GM12801 (cell line): ENCODE measurements around the gene SSR3.

Experiments
- TF ChIP-seq, protein P1 (sequence below): IDR thresholded peaks from one replicate; pipeline ENCODE4 v1.5.1; 2011; ENCODE audit warnings: control low read depth; ENCODE audit not compliant: insufficient read length; ENCODE audit errors: extremely low read depth

Gene SSR3

DNA sequence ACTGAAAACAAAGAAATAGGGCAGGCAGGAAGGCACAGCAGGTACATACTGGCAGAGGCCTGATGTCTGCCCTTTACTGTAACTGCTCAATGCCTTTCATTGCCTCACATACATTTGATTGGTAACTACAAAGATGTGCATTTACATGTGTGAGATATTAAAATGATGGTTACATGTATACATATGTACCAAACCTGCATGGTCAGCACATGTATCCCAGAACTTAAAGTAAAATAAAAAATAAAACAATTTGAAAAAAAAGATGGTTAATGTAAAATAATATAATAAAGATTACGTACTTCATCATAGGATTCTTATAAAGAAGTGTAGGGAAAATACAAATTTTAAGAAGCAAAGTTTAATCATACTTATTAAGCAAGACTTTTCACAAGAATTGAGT lies 15.1 kb downstream of the SSR3 start:
- TF ChIP-seq, protein P1, sequence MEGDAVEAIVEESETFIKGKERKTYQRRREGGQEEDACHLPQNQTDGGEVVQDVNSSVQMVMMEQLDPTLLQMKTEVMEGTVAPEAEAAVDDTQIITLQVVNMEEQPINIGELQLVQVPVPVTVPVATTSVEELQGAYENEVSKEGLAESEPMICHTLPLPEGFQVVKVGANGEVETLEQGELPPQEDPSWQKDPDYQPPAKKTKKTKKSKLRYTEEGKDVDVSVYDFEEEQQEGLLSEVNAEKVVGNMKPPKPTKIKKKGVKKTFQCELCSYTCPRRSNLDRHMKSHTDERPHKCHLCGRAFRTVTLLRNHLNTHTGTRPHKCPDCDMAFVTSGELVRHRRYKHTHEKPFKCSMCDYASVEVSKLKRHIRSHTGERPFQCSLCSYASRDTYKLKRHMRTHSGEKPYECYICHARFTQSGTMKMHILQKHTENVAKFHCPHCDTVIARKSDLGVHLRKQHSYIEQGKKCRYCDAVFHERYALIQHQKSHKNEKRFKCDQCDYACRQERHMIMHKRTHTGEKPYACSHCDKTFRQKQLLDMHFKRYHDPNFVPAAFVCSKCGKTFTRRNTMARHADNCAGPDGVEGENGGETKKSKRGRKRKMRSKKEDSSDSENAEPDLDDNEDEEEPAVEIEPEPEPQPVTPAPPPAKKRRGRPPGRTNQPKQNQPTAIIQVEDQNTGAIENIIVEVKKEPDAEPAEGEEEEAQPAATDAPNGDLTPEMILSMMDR = no peak

DNA sequence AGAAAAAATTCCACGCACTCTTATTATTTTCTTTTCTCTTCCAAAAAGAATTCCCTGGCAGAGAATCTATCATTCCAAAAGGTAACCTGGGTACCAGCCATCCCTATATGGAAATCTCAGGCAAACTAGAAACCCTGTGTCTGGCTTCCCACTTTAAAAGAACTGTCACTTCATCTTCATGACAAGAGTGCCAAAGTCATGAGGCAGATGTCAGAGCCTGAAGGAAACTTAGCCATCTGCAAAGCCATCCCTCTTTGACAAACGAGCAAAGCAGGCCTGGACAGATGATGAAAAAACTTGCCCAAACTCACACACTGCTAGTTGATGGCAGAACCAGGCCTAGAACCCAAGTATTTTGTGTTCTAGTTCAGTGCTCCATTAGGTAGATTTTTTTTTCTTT lies 15.9 kb downstream of the SSR3 start:
- TF ChIP-seq, protein P1 = no peak

DNA sequence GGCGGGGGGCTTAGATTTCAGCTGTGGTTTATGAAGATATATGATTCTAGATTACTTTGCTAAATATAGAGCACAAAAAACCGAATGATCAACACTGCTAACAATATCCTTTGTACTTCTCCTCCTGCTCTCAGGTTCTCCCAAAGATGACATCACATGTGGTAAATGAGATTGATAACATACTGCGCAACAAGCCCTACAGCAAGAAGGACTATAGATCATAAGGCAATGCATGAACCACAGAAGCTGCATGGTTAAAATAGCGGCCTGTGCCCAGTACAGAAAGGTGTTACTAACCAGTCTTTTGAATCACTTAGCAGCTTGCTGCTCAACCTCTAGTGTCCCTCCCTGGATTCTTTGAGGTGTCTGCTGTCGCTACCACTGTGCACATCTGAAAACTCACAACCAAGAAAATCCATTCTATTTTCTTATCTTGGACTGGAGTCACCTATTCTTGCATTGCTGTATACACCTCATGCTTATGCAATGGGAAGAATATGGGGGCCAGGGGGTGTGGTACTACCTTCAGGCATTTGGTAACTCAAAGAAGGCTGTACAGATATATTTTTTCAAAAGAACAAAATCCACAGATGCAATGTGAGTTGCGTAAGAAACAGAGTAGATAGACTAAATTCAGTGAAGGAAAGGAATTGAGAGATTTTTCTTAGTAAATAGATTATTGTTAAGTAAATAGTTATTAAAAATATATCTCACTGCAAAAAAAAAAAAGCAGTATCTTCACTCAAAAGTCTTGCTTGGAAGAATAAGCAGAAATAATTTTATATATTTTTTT lies 18.2 kb downstream of the SSR3 start:
- TF ChIP-seq, protein P1 = no peak

DNA sequence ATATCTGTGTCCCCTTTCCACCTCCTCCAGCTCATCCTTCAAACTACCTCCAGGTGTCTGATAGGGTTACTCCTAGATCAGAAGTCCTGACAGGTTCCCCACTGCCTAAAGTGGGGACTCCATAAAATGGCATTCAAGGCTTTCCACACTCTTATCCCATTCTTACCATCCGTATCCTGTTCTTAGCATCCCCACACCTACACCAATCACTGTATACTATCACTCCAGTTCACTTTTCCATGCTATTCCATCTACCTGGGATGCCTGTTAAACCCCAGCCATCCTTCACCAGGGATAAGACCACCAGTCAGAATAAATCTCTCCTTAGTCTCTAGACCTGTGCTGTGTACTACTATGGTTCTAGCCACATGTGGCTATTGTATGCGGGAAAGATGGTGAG lies 19.1 kb downstream of the SSR3 start:
- TF ChIP-seq, protein P1 = no peak

DNA sequence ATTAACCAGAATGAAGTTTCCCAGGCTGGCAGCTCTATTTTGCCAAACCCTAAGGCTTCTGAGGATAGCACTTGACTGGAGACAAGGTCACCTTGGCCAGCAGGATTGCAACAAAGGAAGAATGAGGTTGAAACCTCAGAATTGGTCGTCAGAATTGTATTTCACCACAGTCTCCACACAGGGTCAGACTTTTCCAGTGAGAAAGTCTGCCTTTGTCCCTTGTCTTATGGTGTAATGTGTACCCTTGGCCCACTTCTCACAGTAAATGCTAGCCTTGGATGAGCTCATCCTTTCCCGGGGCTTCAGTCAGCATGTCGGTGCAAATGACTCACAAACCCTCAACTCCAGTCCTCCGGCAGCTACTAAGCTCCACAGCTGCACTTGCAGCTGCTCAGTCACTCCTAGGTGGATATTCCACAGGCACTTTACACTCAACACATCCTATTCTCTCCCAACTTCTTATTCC lies 19.7 kb downstream of the SSR3 start:
- TF ChIP-seq, protein P1 = no peak

DNA sequence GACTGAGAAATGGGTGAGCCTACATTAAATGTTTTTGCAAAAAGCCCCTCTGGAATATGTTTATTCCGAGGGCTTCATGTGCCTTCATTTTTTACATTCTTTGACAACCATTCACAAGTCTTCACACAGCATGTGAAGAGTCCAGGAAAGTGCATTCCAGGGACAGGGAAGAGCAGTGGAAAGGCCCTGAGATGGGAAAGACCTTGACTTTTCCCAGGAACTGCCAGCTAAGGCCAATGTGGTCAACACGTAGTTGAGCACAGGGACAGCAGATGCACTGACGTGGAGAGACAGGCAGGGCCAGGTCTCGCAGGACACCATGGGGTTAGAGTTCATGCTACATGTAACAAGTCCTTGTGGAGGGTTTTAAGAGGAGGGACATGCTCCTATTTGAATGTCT lies 21.7 kb downstream of the SSR3 start:
- TF ChIP-seq, protein P1 = no peak

DNA sequence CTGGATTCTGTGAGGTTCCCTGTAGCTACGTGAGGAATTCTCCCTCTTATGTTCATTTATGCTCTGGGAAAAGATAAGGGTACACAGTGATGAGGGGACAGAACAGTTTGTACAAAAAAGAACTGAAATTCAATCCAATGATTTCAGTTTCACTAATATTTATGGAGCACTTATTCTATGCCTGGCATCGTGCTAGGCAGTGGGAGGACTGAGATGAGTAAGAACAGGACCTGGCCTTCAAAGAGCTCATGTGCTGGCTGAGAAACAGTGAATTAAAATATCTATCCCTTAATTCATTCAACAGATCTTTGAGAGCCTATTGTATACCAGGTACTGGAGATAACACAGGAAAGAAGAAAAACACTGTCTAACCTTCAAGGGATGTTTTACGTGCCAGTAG lies 22.2 kb downstream of the SSR3 start:
- TF ChIP-seq, protein P1 = no peak

DNA sequence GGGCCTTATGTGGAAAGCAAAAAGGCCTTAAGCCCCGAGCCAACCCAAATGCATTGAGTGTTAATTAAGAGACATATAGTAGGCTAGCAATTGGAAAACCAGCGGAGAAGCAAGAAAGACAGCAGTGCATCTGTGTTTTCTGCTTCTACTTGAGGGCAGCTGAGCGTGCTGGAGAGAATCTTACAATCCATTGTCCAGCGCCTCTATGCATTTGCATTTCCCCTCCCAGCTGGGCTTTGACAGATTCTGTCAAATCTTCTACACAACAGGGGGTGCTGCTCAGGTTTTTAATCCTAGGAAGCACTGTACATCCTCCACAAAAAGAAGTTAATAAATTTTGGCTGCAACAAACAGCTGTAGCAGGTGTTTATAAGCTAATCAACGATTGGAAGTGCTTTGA lies 23.9 kb downstream of the SSR3 start:
- TF ChIP-seq, protein P1 = no peak
